ENCODE measurements around the gene OR10K2. TPM values are rescaled to one million over a fixed set of nuclear protein-coding genes. Genes with fewer than 3 reads are reported as not detected.

Gene OR10K2
- total and polyA plus RNA-seq, 2 of the 8 experiments (the other 6 are each of a cell fraction or from before 2014, with no cell fraction given) = not detected

DNA sequence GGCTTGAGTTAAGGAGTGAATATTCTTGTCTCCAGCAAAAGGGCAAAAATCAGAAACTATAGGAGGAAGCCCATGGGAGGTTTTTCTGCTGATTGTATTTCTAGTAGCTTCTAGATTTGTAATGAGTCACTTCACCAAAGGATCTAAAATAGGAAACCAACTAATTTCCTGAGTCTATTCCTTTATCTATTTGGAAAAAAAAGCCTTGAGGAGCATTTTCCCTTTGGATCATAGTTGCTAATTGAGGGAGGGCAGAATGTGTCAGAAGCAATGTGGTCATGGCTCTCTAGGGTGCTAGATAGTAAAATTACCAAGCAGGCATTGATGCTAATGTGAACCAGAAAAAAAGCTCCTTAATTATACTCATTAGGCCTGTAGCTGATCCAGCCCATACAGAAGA, 45.9 kb upstream of the OR10K2 start, which contains the start of gene OR10R2:
Gene OR10R2 (plus strand): TSS at position 301 of the 400 bp plus-strand sequence. CDS start 106 bp downstream, outside the sequence.
- Histone ChIP-seq H3K4ac (replicated peaks; ENCODE audit: insufficient read length, low read depth, low read length) (no peak within 1 kb of the TSS), H3K14ac (ENCODE audit: insufficient read length) (no peak within 1 kb of the TSS), H3K18ac (ENCODE audit: extremely low read depth, low read length) (no peak within 1 kb of the TSS), H4K91ac (replicated peaks; ENCODE audit: insufficient read length, low read length) (no peak within 1 kb of the TSS), H4K5ac (ENCODE audit: insufficient read length, low read depth, low read length) (no peak within 1 kb of the TSS), H3K36me3 (ENCODE audit: control insufficient read depth in 2 of 4, insufficient read depth in 4 of 4, low read length in 3 of 4) (no peaks in the 10 kb centered on the region), H2AK5ac (ENCODE audit: low read depth, low read length) (no peak within 1 kb of the TSS), H3K9ac (replicated peaks in 1 of 4; ENCODE audit: extremely low read depth in 1 of 4, low read depth in 3 of 4, low read length in 3 of 4) (no peak within 1 kb of the TSS), H2BK15ac (ENCODE audit: low read length) (no peak within 1 kb of the TSS), H2BK20ac (ENCODE audit: low read length) (no peak within 1 kb of the TSS), H3K4me2 (ENCODE audit: insufficient read depth in 1 of 2, low read depth in 2 of 2, low read length in 2 of 2) (no peak within 1 kb of the TSS), H4K8ac (ENCODE audit: extremely low read depth, insufficient read depth, low read length) (no peak within 1 kb of the TSS), H3K23me2 (ENCODE audit: low read depth, low read length) (no peaks in the 10 kb centered on the region), H3K27ac (ENCODE audit: low read depth, low read length) (no peak within 1 kb of the TSS), H3K4me1 (replicated peaks in 1 of 4; ENCODE audit: control insufficient read depth in 3 of 4, insufficient read depth in 4 of 4, low read length in 3 of 4) (no peaks in the 10 kb centered on the region), H2AFZ (ENCODE audit: low read length) (no peak within 1 kb of the TSS), H3K27me3 (replicated peaks in 1 of 4; ENCODE audit: control insufficient read depth in 3 of 4, extremely low read depth in 1 of 4, insufficient read depth in 3 of 4, low read length in 3 of 4) (peaks cover 0 to 1% (median 0%) of the 10 kb centered on the region in 4 experiments; a peak in 1 of 7 replicates), H3K9me3 (ENCODE audit: insufficient read depth in 2 of 2, low read depth in 1 of 2, low read length in 1 of 2) (no peaks in the 10 kb centered on the region), H4K20me1 (replicated peaks in 1 of 2; ENCODE audit: control insufficient read depth in 1 of 2, insufficient read depth in 2 of 2, low read length in 2 of 2) (no peaks in the 10 kb centered on the region), H2BK120ac (replicated peaks; ENCODE audit: low read depth, low read length) (no peak within 1 kb of the TSS), H3K23ac (ENCODE audit: insufficient read length) (no peak within 1 kb of the TSS), H3K79me1 (ENCODE audit: low read depth, low read length) (no peaks in the 10 kb centered on the region), H3K4me3 (ENCODE audit: extremely low read depth in 1 of 4, insufficient read depth in 2 of 4, low read depth in 3 of 4, low read length in 4 of 4) (no peak within 1 kb of the TSS), H3K79me2 (ENCODE audit: control insufficient read depth in 1 of 2, insufficient read depth in 2 of 2, low read length in 2 of 2) (no peaks in the 10 kb centered on the region), H2BK5ac (ENCODE audit: low read depth, low read length) (no peak within 1 kb of the TSS), H2BK12ac (ENCODE audit: low read depth, low read length) (no peak within 1 kb of the TSS), H3K56ac (replicated peaks; ENCODE audit: insufficient read length, low read depth, low read length) (no peak within 1 kb of the TSS)
- no peak for FAIRE-seq
- ChIA-PET CTCF (ENCODE audit: partially characterized antibody) (no interaction called here), POLR2A (ENCODE audit: partially characterized antibody) (no interaction called here)
- no peak for DNase-seq (ENCODE audit: low read depth in 1 of 2, low spot score in 2 of 2)
- TF ChIP-seq KDM5A (IDR thresholded peaks at IDR 0.05; ENCODE audit: low read length) = no peak
